Measurements from ENCODE around the gene ANXA11. TPM values are rescaled to one million over a fixed set of nuclear protein-coding genes. Genes with fewer than 3 reads are reported as not detected.

ANXA11 gene
- total RNA-seq, 4 donors from 2014 or later, result 134 to 247 (median 219) TPM

DNA sequence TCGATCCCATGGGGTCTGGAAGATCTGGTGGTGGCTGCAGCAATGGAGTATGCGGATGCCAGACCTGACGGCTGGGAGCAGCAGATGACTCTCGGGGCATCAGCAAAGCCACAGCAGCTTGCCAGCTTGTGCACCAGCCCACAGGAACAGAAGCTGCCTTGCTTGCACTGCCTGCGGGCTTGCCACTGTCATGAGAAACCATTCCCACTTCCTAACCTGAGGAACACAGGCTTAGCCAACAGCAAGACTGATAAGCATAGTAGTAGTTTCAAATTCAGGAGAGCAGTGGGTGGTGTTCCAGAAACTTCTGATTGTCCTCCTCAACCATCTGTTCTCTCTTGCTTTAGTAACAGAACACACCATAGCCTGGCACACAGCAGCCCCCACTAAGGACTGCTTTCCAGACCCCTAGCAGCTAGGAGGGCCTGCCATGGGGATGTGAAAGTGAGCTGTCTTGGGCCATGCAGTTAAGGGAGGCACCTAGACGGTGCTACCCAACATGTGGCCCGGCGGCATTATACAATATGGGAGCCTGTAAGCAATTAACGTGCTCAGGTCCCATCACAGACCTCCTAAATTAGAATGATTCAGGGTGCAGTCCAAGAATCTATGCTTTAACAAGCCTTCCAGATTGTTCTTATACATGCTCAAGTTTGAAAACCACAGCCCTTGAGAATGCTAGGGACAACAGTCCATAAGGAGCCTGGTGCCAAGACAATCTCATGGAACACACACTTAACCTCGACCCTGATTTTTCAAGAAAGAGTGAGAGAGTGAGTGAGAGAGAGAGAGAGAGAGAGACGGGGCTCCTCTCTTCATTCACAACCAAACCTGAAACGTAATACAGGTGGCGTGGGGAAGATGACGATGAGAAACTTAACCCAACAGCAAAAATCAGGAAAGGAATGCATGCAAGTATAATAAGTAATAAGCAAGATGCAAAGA lies 7.1 kb downstream of the ANXA11 start:
- Histone ChIP-seq H3K9me3 (no peaks in the 10 kb centered on the region), H3K4me3 (no peak overlapping the region), H3K27me3 (no peaks in the 10 kb centered on the region), H3K27ac (peak overlapping the region; percentile 89 to 100 (median 100)), H3K4me1 (peaks cover 69 to 100% (median 96%) of the 10 kb centered on the region in 4 donors), H3K36me3 (no peaks in the 10 kb centered on the region)
- 71 to 74% methylated on average over 5 to 14 of the region's 14 CpGs for WGBS, 2 donors (ENCODE audit: low coverage in 1 of 2)
- TF ChIP-seq EP300 (IDR thresholded peaks at IDR 0.05; ENCODE audit: low read depth) (no peak), POLR2AphosphoS5 (IDR thresholded peaks at IDR 0.05) (no peak)
- no peak for DNase-seq
- in situ Hi-C loops (cut with MboI; ENCODE audit: low pct_ligation_motif_present in 1 of 4, low pct_unique_long_range_greater_than_20kb in 1 of 4, low sequenced_read_pairs in 3 of 4), result no loop called here
- intact Hi-C loops (cut with DNase I; ENCODE audit: low total_unique reads), result no loop called here

DNA sequence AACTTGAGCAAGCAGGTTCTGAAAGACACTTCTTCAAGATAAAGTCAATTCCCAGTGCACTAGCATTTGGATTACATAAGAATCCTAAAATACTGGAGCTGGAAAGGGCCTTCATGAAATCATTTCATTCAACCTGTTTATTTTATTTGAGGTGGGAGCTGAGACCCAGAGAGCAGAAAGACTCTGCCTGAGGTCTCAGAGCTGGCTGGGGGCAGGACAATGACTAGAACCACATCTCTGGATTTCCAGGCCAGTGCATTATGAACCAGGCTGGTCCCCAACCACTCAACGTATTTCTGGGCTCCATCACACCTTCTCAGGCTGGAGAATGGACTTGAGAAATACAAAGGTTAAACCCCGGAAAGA lies 8.4 kb downstream of the ANXA11 start:
- H3K9me3 ChIP-seq, result no peaks in the 10 kb centered on the region
- WGBS, 2 donors (ENCODE audit: low coverage in 1 of 2), result 38 to 54% methylated on average over 2 of the region's 2 CpGs
- TF ChIP-seq POLR2AphosphoS5 (IDR thresholded peaks at IDR 0.05) (no peak), EP300 (IDR thresholded peaks at IDR 0.05; ENCODE audit: low read depth) (no peak), POLR2A (IDR thresholded peaks at IDR 0.05) (no peak)
- TF ChIP-seq, protein P1, sequence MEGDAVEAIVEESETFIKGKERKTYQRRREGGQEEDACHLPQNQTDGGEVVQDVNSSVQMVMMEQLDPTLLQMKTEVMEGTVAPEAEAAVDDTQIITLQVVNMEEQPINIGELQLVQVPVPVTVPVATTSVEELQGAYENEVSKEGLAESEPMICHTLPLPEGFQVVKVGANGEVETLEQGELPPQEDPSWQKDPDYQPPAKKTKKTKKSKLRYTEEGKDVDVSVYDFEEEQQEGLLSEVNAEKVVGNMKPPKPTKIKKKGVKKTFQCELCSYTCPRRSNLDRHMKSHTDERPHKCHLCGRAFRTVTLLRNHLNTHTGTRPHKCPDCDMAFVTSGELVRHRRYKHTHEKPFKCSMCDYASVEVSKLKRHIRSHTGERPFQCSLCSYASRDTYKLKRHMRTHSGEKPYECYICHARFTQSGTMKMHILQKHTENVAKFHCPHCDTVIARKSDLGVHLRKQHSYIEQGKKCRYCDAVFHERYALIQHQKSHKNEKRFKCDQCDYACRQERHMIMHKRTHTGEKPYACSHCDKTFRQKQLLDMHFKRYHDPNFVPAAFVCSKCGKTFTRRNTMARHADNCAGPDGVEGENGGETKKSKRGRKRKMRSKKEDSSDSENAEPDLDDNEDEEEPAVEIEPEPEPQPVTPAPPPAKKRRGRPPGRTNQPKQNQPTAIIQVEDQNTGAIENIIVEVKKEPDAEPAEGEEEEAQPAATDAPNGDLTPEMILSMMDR (IDR thresholded peaks at IDR 0.05), result peak in 1 of 5 experiments; percentile 8
- H3K27me3 ChIP-seq, result no peaks in the 10 kb centered on the region
- H3K36me3 ChIP-seq, result no peaks in the 10 kb centered on the region
- intact Hi-C loops (cut with DNase I; ENCODE audit: low total_unique reads), result no loop called here
- H3K27ac ChIP-seq, result peak overlapping the region; percentile 89 to 100 (median 100)
- H3K4me1 ChIP-seq, result peaks cover 65 to 100% (median 87%) of the 10 kb centered on the region in 4 donors
- no peak for DNase-seq
- in situ Hi-C loops (cut with MboI; ENCODE audit: low pct_ligation_motif_present in 1 of 4, low pct_unique_long_range_greater_than_20kb in 1 of 4, low sequenced_read_pairs in 3 of 4), result no loop called here
- H3K4me3 ChIP-seq, result peak overlapping the region in 1 of 4 donors; percentile 10

DNA sequence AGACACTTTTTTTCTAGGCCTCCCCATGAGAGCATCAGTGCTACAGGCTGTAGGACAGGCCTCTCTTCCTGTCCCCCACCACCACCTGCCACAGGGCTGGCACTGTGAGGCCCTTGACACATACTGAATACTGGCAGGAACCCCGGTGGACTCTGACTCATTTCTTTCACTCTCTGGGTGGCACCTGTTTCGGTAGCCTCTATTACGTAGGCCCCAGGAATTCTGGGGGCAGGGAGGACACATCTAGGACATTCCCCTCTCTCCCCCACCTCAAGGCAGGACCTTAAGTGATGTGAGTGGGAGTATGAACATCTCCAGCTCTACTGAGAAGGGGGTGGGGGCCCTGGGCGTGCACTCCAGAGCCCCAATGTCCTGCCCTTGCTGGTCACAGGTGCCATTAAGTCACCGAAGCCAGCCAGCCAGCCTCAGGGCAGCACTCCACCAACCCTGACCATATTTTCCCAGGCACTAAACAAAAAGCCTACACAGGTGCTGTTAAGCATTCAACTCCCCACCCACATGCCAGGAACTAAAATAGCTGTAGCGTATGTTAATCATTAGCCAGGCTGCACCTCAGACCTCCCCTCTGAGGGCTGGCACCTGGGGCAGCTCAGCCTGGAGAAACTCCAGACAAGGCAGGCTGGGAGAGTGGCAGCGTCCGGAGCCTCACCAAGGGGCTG lies 8.9 kb downstream of the ANXA11 start:
- WGBS, 2 donors (ENCODE audit: low coverage in 1 of 2), result 34% methylated on average over 8 of the region's 8 CpGs; no CpG with 5 or more reads in 1 of the 2 donors
- H3K27me3 ChIP-seq, result no peaks in the 10 kb centered on the region
- intact Hi-C loops (cut with DNase I; ENCODE audit: low total_unique reads), result no loop called here
- TF ChIP-seq POLR2AphosphoS5 (IDR thresholded peaks at IDR 0.05) (peak; percentile 81 to 92 (median 91)), EP300 (IDR thresholded peaks at IDR 0.05; ENCODE audit: low read depth) (peak; percentile 33), POLR2A (IDR thresholded peaks at IDR 0.05) (peak; percentile 91)
- TF ChIP-seq, protein P1 (IDR thresholded peaks at IDR 0.05), result no peak
- peak; percentile 90 for DNase-seq
- in situ Hi-C loops (cut with MboI; ENCODE audit: low pct_ligation_motif_present in 1 of 4, low pct_unique_long_range_greater_than_20kb in 1 of 4, low sequenced_read_pairs in 3 of 4), result no loop called here
- H3K36me3 ChIP-seq, result no peaks in the 10 kb centered on the region
- H3K9me3 ChIP-seq, result no peaks in the 10 kb centered on the region
- H3K27ac ChIP-seq, result peak overlapping the region; percentile 89 to 100 (median 100)
- peak overlapping the region in 1 of 4 donors; percentile 10 for H3K4me3 ChIP-seq
- peaks cover 69 to 100% (median 87%) of the 10 kb centered on the region in 4 donors for H3K4me1 ChIP-seq

- 88% methylated on average over 4 of the region's 4 CpGs; no CpG with 5 or more reads in 1 of the 2 donors for WGBS, 2 donors (ENCODE audit: low coverage in 1 of 2)
- no peaks in the 10 kb centered on the region for H3K9me3 ChIP-seq
- no peak overlapping the region for H3K4me3 ChIP-seq
- DNase-seq, result no peak
- H3K4me1 ChIP-seq, result peaks cover 69 to 100% (median 85%) of the 10 kb centered on the region in 4 donors
- in situ Hi-C loops (cut with MboI; ENCODE audit: low pct_ligation_motif_present in 1 of 4, low pct_unique_long_range_greater_than_20kb in 1 of 4, low sequenced_read_pairs in 3 of 4), result no loop called here
- no peak for TF ChIP-seq EP300 (IDR thresholded peaks at IDR 0.05; ENCODE audit: low read depth)
- TF ChIP-seq POLR2A (IDR thresholded peaks at IDR 0.05), result no peak
- TF ChIP-seq, protein P1 (IDR thresholded peaks at IDR 0.05), result no peak
- no peak for TF ChIP-seq POLR2AphosphoS5 (IDR thresholded peaks at IDR 0.05)
- peak overlapping the region; percentile 89 to 100 (median 100) for H3K27ac ChIP-seq
- no peaks in the 10 kb centered on the region for H3K27me3 ChIP-seq
- intact Hi-C loops (cut with DNase I; ENCODE audit: low total_unique reads), result no loop called here
- H3K36me3 ChIP-seq, result no peaks in the 10 kb centered on the region
These were observed 10.2 kb downstream of the ANXA11 start for GRCh38 chr10:80195046-80195574.
